ENCODE data around the gene ADAT2. TPM values are rescaled to one million over a fixed set of nuclear protein-coding genes. Genes with fewer than 3 reads are reported as not detected.

Gene ADAT2
- total RNA-seq, 1 donor from 2014 or later = 9.1 TPM

DNA sequence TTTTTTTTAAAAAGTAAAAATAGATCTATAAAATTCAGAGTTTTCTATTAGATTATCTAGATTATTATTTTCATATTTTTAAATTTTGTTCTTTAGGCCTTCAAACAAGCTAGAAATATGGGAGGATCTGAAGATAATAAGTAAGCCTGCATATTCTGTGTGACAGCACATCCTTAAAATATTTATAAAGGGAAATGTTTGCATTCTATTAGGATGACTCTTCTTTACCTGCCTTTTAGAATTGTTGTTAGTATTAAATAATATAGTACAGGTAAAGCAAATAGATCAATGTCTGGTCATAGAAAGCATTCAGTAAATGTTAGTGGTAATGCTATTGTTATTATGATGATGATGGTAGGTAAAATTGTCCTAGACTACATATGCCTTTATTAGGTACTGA lies 17.5 kb upstream of the ADAT2 start:
- Histone ChIP-seq H3K36me3 (ENCODE audit: control insufficient read depth, insufficient read depth, low read length) (no peaks in the 10 kb centered on the region), H3K27me3 (ENCODE audit: control insufficient read depth, insufficient read depth, low read length) (no peaks in the 10 kb centered on the region), H3K4me3 (ENCODE audit: low read depth, low read length) (no peak overlapping the region)
- no peak for DNase-seq (ENCODE audit: low read depth)
- TF ChIP-seq, protein P1, sequence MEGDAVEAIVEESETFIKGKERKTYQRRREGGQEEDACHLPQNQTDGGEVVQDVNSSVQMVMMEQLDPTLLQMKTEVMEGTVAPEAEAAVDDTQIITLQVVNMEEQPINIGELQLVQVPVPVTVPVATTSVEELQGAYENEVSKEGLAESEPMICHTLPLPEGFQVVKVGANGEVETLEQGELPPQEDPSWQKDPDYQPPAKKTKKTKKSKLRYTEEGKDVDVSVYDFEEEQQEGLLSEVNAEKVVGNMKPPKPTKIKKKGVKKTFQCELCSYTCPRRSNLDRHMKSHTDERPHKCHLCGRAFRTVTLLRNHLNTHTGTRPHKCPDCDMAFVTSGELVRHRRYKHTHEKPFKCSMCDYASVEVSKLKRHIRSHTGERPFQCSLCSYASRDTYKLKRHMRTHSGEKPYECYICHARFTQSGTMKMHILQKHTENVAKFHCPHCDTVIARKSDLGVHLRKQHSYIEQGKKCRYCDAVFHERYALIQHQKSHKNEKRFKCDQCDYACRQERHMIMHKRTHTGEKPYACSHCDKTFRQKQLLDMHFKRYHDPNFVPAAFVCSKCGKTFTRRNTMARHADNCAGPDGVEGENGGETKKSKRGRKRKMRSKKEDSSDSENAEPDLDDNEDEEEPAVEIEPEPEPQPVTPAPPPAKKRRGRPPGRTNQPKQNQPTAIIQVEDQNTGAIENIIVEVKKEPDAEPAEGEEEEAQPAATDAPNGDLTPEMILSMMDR (IDR thresholded peaks at IDR 0.05; ENCODE audit: insufficient read depth, low read length, poor library complexity, severe bottlenecking) = no peak

DNA sequence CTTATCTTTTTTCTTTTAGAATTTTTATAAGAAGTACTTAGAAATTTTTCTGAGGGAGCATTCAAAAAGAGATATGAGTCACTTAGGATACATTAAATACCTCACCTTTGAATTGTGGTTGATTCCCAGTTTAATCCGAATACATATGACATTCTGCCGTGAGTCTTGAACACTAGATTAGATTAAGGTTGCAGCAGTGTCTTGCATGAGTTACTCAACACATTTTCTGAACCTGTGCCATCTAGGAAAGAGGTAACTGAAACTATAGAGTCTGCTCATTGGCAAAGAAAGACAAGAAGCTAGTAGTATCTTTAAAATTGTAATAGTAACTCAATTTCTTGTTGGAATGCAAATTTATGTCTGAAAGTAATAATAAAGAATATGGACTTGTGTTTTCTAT lies 15.1 kb upstream of the ADAT2 start:
- Histone ChIP-seq H3K27me3 (ENCODE audit: control insufficient read depth, insufficient read depth, low read length) (no peaks in the 10 kb centered on the region), H3K4me3 (ENCODE audit: low read depth, low read length) (no peak overlapping the region), H3K36me3 (ENCODE audit: control insufficient read depth, insufficient read depth, low read length) (no peaks in the 10 kb centered on the region)
- TF ChIP-seq, protein P1 (IDR thresholded peaks at IDR 0.05; ENCODE audit: insufficient read depth, low read length, poor library complexity, severe bottlenecking) = no peak
- no peak for DNase-seq (ENCODE audit: low read depth)

DNA sequence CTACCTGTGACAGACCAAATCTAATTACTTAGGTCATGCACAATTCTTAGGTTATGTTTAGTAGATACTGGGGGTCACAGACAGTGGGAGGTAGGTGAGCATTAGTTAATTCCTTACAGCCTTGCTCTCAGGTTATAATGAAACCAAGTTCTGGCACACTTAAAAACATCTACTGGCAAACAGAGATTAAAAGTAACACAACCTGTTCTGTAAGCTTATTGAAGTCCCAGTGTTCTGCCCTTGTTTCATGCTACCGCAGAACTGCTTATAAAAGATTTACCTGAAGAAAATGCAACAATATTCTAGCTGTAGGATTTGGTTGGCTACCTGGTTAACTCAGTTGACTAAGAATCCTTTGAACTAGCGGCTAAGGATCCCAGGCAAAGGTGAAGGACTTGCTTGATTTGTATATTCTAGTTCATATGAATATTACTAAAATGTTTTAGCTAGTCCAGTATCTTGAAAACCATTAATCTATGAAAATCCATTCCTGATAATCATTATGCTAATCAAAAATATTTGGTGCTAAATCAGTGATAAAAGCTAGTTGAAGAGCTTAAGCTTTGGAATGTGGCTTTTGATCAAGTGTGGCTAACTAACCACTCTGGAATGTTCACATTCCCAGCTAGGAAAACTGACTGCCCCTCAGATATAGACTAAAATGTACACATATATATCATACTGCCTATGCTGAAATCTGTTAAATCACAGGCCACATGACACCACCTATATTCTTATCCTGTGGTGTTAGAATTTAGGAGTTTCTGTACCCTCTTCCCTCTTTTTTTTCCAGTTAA lies 7.3 kb upstream of the ADAT2 start:
- no peak overlapping the region for H3K4me3 ChIP-seq (ENCODE audit: low read depth, low read length)

DNA sequence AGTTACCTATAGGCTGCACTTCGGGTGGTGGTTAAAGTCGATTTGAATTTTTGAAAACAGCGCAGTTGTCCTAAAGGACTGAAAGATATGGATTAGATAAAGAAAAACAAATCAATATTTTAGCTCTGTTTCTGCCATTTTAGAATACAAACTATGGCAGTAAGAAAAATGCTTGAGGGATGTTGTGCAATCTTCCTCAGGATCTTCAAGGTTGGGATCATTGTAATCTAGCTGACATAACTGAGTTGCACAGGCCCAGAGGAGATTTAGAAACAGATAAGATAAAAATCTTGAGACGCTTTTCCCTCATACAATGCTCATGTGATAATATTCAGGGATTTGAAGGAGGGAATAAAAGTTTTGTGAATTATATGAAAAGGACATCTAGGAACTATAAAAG lies 1.0 kb upstream of the ADAT2 start:
- no peaks in the 10 kb centered on the region for H3K36me3 ChIP-seq (ENCODE audit: control insufficient read depth, insufficient read depth, low read length)
- TF ChIP-seq, protein P1 (IDR thresholded peaks at IDR 0.05; ENCODE audit: insufficient read depth, low read length, poor library complexity, severe bottlenecking) = no peak
- peak overlapping the region; percentile 82 for H3K4me3 ChIP-seq (ENCODE audit: low read depth, low read length)
- H3K27me3 ChIP-seq (ENCODE audit: control insufficient read depth, insufficient read depth, low read length) = no peaks in the 10 kb centered on the region
- no peak for DNase-seq (ENCODE audit: low read depth)

More for the DNA sequence above, 7.3 kb upstream of the ADAT2 start:
- TF ChIP-seq, protein P1 (IDR thresholded peaks at IDR 0.05; ENCODE audit: insufficient read depth, low read length, poor library complexity, severe bottlenecking) = no peak
- Histone ChIP-seq H3K36me3 (ENCODE audit: control insufficient read depth, insufficient read depth, low read length) (no peaks in the 10 kb centered on the region), H3K27me3 (ENCODE audit: control insufficient read depth, insufficient read depth, low read length) (no peaks in the 10 kb centered on the region)
- no peak for DNase-seq (ENCODE audit: low read depth)

DNA sequence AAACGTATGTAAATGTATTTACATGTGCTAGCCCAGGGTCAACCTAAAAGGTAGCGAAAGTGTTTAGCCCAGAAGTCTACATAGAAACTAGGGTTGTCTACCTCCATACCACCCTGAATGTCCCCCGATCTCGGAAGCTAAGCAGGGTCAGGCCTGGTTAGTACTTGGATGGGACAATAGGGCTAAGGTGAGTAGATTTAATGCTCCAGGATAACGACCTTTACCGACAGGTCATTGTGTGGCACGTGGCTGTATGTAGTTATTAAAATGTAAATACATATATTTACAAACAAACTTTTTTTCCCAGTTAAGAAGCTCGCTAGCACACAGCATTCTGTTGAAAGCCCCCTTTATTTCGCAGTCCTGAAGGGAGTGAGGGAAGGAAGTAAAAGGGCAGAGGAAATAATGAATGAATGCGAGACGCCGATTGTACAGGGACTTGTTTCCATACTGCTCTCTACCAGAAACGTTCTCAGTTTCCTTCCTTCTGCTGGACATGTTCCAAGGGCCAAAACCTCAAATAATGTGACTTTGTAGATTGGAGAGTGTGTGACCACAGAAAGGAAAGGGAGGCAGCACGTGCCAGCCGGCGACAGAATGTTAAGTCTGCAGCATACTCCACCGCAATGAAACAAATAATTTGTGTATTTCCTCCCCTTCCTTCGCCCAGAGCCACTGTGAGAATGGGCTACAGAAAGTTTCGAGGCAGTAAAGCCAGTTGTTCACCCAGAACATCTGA lies 612 bp downstream of the ADAT2 start:
- no peak for DNase-seq (ENCODE audit: low read depth)
- Histone ChIP-seq H3K4me3 (ENCODE audit: low read depth, low read length) (peak overlapping the region; percentile 82), H3K27me3 (ENCODE audit: control insufficient read depth, insufficient read depth, low read length) (no peaks in the 10 kb centered on the region), H3K36me3 (ENCODE audit: control insufficient read depth, insufficient read depth, low read length) (no peaks in the 10 kb centered on the region)
- TF ChIP-seq, protein P1 (IDR thresholded peaks at IDR 0.05; ENCODE audit: insufficient read depth, low read length, poor library complexity, severe bottlenecking) = no peak
